ENCODE data around the gene ME3. TPM values are rescaled to one million over a fixed set of nuclear protein-coding genes. Genes with fewer than 3 reads are reported as not detected.

Gene ME3
- total RNA-seq, 2 donors from 2014 or later: 62.4 to 62.5 TPM

- Histone ChIP-seq H3K4me1 (ENCODE audit: control insufficient read depth in 1 of 2, low read depth in 2 of 2) (peaks cover 0 to 4% of the 10 kb centered on the region in 2 donors), H3K27ac (no peak overlapping the region), H3K27me3 (replicated peaks; ENCODE audit: insufficient read depth) (no peaks in the 10 kb centered on the region), H3K9me3 (no peaks in the 10 kb centered on the region), H3K4me3 (no peak overlapping the region), H3K36me3 (no peaks in the 10 kb centered on the region)
- no peak for DNase-seq (ENCODE audit: low spot score)
- ATAC-seq (ENCODE audit: insufficient number of reproducible peaks, low FRiP score, low read depth): no peak
- TF ChIP-seq CTCF (IDR thresholded peaks at IDR 0.05): no peak
Measured at GRCh38 chr11:86442827-86443226, 229.6 kb downstream of the ME3 start.

- Histone ChIP-seq H3K4me3 (no peak overlapping the region), H3K4me1 (ENCODE audit: control insufficient read depth in 1 of 2, low read depth in 2 of 2) (peaks cover 0 to 4% of the 10 kb centered on the region in 2 donors), H3K27me3 (replicated peaks; ENCODE audit: insufficient read depth) (no peaks in the 10 kb centered on the region), H3K27ac (no peak overlapping the region), H3K36me3 (no peaks in the 10 kb centered on the region), H3K9me3 (no peaks in the 10 kb centered on the region)
- TF ChIP-seq CTCF (IDR thresholded peaks at IDR 0.05): no peak
- DNase-seq (ENCODE audit: low spot score): no peak
- ATAC-seq (ENCODE audit: insufficient number of reproducible peaks, low FRiP score, low read depth): no peak
Measured at GRCh38 chr11:86442420-86442819, 230.0 kb downstream of the ME3 start.

DNA sequence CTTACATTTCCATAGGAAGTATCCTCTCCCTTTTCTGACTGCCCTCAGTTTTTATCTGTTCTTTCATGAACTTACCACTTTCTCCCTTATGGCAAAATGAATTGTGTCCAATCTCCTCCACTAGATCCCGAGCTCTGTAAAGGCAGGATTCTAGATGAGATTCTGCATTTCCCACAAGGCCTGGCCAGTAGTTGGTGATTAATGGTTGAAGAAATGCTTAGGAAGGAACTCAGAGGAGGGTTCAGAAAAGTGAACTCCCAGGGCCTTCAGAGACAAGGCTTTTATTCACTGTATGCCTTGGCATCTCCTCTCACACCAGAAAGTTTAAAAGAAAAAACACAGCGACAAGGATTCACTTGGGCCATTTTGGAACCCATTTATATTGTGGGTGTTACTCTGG lies 231.6 kb downstream of the ME3 start:
- no peak for ATAC-seq (ENCODE audit: insufficient number of reproducible peaks, low FRiP score, low read depth)
- H3K27me3 ChIP-seq (replicated peaks; ENCODE audit: insufficient read depth): no peaks in the 10 kb centered on the region
- DNase-seq (ENCODE audit: low spot score): no peak

DNA sequence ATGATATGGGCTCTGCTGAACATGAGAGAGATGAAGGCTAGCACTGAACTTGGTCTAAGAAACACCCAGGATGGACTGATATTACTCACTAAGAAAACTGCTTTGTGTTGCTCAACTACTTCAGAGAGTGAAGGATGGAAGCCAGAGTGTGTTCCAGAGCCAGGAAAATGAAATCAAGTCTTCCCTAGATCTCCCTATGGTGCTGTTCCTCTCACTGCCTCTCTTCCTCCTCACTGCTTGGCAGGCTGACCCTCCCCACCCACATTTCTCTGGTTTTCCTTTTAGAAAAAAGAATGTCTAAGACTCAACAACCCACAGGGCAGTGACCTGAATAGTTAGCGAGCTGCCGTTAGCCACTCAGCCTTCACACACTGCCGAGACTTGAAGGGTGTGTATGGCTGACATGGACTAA lies 232.1 kb downstream of the ME3 start:
- no peaks in the 10 kb centered on the region for H3K36me3 ChIP-seq
- TF ChIP-seq CTCF (IDR thresholded peaks at IDR 0.05): no peak
- ATAC-seq (ENCODE audit: insufficient number of reproducible peaks, low FRiP score, low read depth) (peak; percentile 46), DNase-seq (ENCODE audit: low spot score) (no peak)
- no peaks in the 10 kb centered on the region for H3K27me3 ChIP-seq (replicated peaks; ENCODE audit: insufficient read depth)
- peak overlapping the region in 1 of 2 donors; percentile 3 for H3K27ac ChIP-seq
- H3K9me3 ChIP-seq: no peaks in the 10 kb centered on the region
- peaks cover 0 to 4% of the 10 kb centered on the region in 2 donors for H3K4me1 ChIP-seq (ENCODE audit: control insufficient read depth in 1 of 2, low read depth in 2 of 2)
- H3K4me3 ChIP-seq: no peak overlapping the region

More for the DNA sequence above, 231.6 kb downstream of the ME3 start:
- no peak for TF ChIP-seq CTCF (IDR thresholded peaks at IDR 0.05)
- Histone ChIP-seq H3K4me1 (ENCODE audit: control insufficient read depth in 1 of 2, low read depth in 2 of 2) (peaks cover 0 to 4% of the 10 kb centered on the region in 2 donors), H3K27ac (peak overlapping the region in 1 of 2 donors; percentile 3), H3K36me3 (no peaks in the 10 kb centered on the region), H3K9me3 (no peaks in the 10 kb centered on the region), H3K4me3 (no peak overlapping the region)

DNA sequence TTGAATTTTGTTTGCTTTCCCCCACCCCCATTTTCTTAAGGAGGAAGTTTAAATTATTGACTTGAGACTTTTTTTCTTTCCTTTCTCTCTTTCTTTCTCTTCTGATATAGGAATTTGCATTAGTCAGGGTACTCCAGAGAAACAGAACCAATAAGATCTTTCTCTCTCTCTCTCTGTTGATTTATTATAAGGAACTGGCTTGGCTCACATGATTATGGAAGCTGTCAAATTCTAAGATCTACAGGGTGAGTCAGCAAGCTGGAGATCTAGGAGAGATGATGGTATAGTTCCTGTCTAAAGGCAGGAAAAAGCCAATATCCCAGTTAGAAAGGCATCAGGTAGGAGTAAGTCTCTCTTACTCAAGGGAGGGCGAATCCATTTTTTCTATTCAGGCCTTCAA lies 233.7 kb downstream of the ME3 start:
- H3K9me3 ChIP-seq: no peaks in the 10 kb centered on the region
- H3K4me1 ChIP-seq (ENCODE audit: control insufficient read depth in 1 of 2, low read depth in 2 of 2): peaks cover 0 to 4% of the 10 kb centered on the region in 2 donors
- H3K4me3 ChIP-seq: no peak overlapping the region
- H3K27ac ChIP-seq: no peak overlapping the region
- H3K27me3 ChIP-seq (replicated peaks; ENCODE audit: insufficient read depth): no peaks in the 10 kb centered on the region
- H3K36me3 ChIP-seq: no peaks in the 10 kb centered on the region
- TF ChIP-seq CTCF (IDR thresholded peaks at IDR 0.05): no peak
- DNase-seq (ENCODE audit: low spot score): no peak
- ATAC-seq (ENCODE audit: insufficient number of reproducible peaks, low FRiP score, low read depth): no peak

Data from thoracic aorta (tissue), 2 donors.